SK-N-MC (cell line): ENCODE data around the gene SNX20.

Experiments
- EZH2 ChIP-seq: fragments of 200-600 bp; sonication (generic); IDR thresholded peaks from one replicate; pipeline ENCODE4 v1.6.1; 2017; ENCODE audit warnings: antibody characterized with exemption
- POLR2AphosphoS5 ChIP-seq: IDR thresholded peaks from 2 replicates; pipeline ENCODE4 v1.6.1; 2012; ENCODE audit warnings: mild to moderate bottlenecking, low read depth, low read length, borderline replicate concordance

DNA sequence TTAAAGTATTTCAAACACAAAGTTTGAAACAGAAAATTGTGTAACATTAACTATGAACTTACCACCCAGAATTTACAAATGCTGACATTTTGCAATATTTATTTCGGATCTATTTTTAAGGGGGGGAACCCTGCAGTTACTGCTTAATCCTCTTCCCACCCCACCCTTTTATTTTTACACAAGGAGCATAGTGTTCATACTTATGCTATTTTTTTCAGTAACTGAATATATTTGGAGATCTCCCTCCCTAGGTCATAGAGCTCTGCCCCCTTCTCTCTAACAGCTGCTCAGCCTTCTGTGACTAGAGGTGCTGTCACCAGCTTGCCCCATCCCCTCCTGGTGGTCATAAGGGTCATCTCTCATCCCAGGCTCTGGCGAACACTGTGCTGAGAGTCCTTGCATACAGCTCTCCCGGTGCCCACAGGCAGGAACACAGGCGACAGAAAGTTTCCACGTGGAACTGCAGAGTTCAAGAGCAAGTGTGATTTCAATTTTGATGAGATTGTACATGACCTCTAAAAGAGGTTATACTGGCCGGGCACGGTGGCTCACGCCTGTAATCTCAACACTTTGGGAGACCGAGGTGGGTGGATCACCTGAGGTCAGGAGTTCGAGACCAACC is 44.2 kb downstream of the SNX20 start:
- TF ChIP-seq EZH2 (no peak), POLR2AphosphoS5 (no peak)
